Spleen (tissue), 11 donors: ENCODE measurements around the gene ERGIC1. TPM values are rescaled to one million over a fixed set of nuclear protein-coding genes. Genes with fewer than 3 reads are reported as not detected.

ENCODE experiments used
- DNase-seq: peaks from one replicate; pipeline ENCODE4 v3.0.0-alpha.2; 2020
- H3K27ac ChIP-seq, 8 donors: fragments of 200-600 bp; sonication (generic) in 7 of 8; 1 replicate in 4 of 8; 2 replicates in 4 of 8; pipeline versions ENCODE4 v1.5.0 to v1.8.0; 2016 to 2021; ENCODE audit warnings: inconsistent platforms in 4 of 8, mild to moderate bottlenecking in 4 of 8, moderate library complexity in 1 of 8
- H3K27me3 ChIP-seq, 7 donors: fragments of 200-600 bp; sonication (generic) in 6 of 7; replicated peaks in 1 of 7; 1 replicate in 4 of 7; 2 replicates in 3 of 7; pipeline versions ENCODE4 v1.5.0 to v1.8.0; 2016 to 2021; ENCODE audit warnings: inconsistent platforms in 3 of 7, mild to moderate bottlenecking in 1 of 7
- H3K36me3 ChIP-seq, 6 donors: fragments of 200-600 bp; sonication (generic) in 5 of 6; 1 replicate in 4 of 6; 2 replicates in 2 of 6; pipeline versions ENCODE4 v1.5.0 to v1.8.0; 2016 to 2021; ENCODE audit warnings: inconsistent platforms in 2 of 6
- H3K4me1 ChIP-seq, 6 donors: fragments of 200-600 bp; sonication (generic) in 5 of 6; 1 replicate in 3 of 6; 2 replicates in 3 of 6; pipeline versions ENCODE4 v1.5.0 to v1.8.0; 2016 to 2021; ENCODE audit warnings: inconsistent platforms in 3 of 6
- H3K4me3 ChIP-seq, 8 donors: fragments of 200-600 bp; sonication (generic) in 7 of 8; 1 replicate in 4 of 8; 2 replicates in 4 of 8; pipeline versions ENCODE4 v1.5.0 to v1.8.0; 2016 to 2021; ENCODE audit warnings: inconsistent platforms in 4 of 8, mild to moderate bottlenecking in 4 of 8, moderate library complexity in 2 of 8
- H3K9me3 ChIP-seq, 8 donors: fragments of 200-600 bp; sonication (generic) in 7 of 8; 1 replicate in 4 of 8; 2 replicates in 4 of 8; pipeline versions ENCODE4 v1.5.0 to v1.8.0; 2016 to 2021; ENCODE audit warnings: inconsistent platforms in 4 of 8
- CTCF ChIP-seq, 11 experiments: fragments of 200-600 bp in 7 of 11; fragments of 450-650 bp in 4 of 11; sonication (generic) in 4 of 11; IDR thresholded peaks in 8 of 11; conservative IDR thresholded peaks in 3 of 11; 1 replicate in 7 of 11; 2 replicates in 4 of 11; pipeline versions ENCODE4 v1.4.0 to v1.8.0; 2016 to 2021; ENCODE audit warnings: antibody characterized with exemption in 11 of 11, inconsistent platforms in 4 of 11, mild to moderate bottlenecking in 1 of 11
- POLR2A ChIP-seq, 3 donors: fragments of 450-650 bp; IDR thresholded peaks; one replicate each; pipeline ENCODE4 v1.5.1; 2017; ENCODE audit warnings: antibody characterized with exemption in 3 of 3, mild to moderate bottlenecking in 1 of 3
- POLR2AphosphoS5 ChIP-seq, 3 donors: sonication (generic); formaldehyde crosslinking; IDR thresholded peaks; one replicate each; pipeline ENCODE4 v1.5.1; 2017; ENCODE audit warnings: antibody characterized with exemption in 3 of 3
- WGBS, 5 donors: extraction: QIAGEN DNeasy Blood & Tissue Kit in 3 of 5; methylation state at CpG; one replicate each; pipeline versions ENCODE4 v1.1.5 to v1.1.7; 2013 to 2018; 5-methylcytosine and 5-hydroxymethylcytosine counted together
- intact Hi-C: fragments of 100-400 bp; cut with DNase I; formaldehyde crosslinking; loops from one replicate; pipeline ENCODE4 v1.15.0; 2023; ENCODE audit warnings: low total_unique reads
- polyA plus RNA-seq, 3 donors: library from polyadenylated mRNA; stranded (reverse); fragments of 200-250 nt; gene quantifications; one replicate each; pipeline ENCODE4 v1.2.1, GENCODE V29; 2013
- total RNA-seq, 7 donors: library from RNA; depleted of rRNA in 3 of 7; stranded (reverse); fragments of >200 nt in 3 of 7; fragmentation: NEBNext Ultra II Directional in 4 of 7; extraction: Animal tissue kit (Norgen Biotek cat#: 25700) in 4 of 7; gene quantifications; one replicate each; pipeline versions ENCODE4 v1.1.0 to v1.2.1, GENCODE V29; 2016 to 2021
- donor health status: healthy with polysubstance abuse.
- donor health status: DM: no; HTN: no; CAD: no; lungs with moderate emphysema.
- donor health status: DM: no; HTN: no; CAD: no.
- donor health status: Bipolar disorder and iron deficiency.
- donor health status: healthy.
- donor health status: DM: no; HTN: no; CAD: no.
- donor health status: DM: yes; HTN: yes; CAD: no.

The ERGIC1 gene
- total and polyA plus RNA-seq, 10 donors: 36.9 to 166 (median 125) TPM

GRCh38 chr5:172866378-172866777 is 32.3 kb downstream of the ERGIC1 start:
- H3K9me3 ChIP-seq: no peaks in the 10 kb centered on the region
- H3K4me1 ChIP-seq: peaks cover 50 to 96% (median 65%) of the 10 kb centered on the region in 6 donors
- H3K27me3 ChIP-seq: no peaks in the 10 kb centered on the region
- TF ChIP-seq CTCF (IDR thresholded peaks at IDR 0.05 in 8 of 11, conservative IDR thresholded peaks at IDR 0.05 in 3 of 11) (no peak), POLR2A (IDR thresholded peaks at IDR 0.05) (no peak), POLR2AphosphoS5 (IDR thresholded peaks at IDR 0.05) (peak in 2 of 3 donors; percentile 5 to 47)
- peak; percentile 47 for DNase-seq
- H3K27ac ChIP-seq: peak overlapping the region in 4 of 8 donors; percentile 34 to 82 (median 41)
- intact Hi-C loops: no loop called here
- H3K36me3 ChIP-seq: peaks cover 0 to 35% (median 0%) of the 10 kb centered on the region in 6 donors
- 79 to 90% (median 85%) methylated on average over 4 of the region's 4 CpGs for WGBS, 5 donors
- no peak overlapping the region for H3K4me3 ChIP-seq

GRCh38 chr5:172866802-172867748 is 33.0 kb downstream of the ERGIC1 start:
- peak overlapping the region in 4 of 8 donors; percentile 45 to 94 (median 82) for H3K27ac ChIP-seq
- no peaks in the 10 kb centered on the region for H3K27me3 ChIP-seq
- H3K4me1 ChIP-seq: peaks cover 50 to 96% (median 65%) of the 10 kb centered on the region in 6 donors
- peaks cover 0 to 41% (median 0%) of the 10 kb centered on the region in 6 donors for H3K36me3 ChIP-seq
- TF ChIP-seq POLR2A (IDR thresholded peaks at IDR 0.05) (no peak), CTCF (IDR thresholded peaks at IDR 0.05 in 8 of 11, conservative IDR thresholded peaks at IDR 0.05 in 3 of 11) (no peak), POLR2AphosphoS5 (IDR thresholded peaks at IDR 0.05) (no peak)
- no peak overlapping the region for H3K4me3 ChIP-seq
- intact Hi-C loops: no loop called here
- 77 to 83% (median 82%) methylated on average over 9 of the region's 9 CpGs for WGBS, 5 donors
- H3K9me3 ChIP-seq: no peaks in the 10 kb centered on the region
- peak; percentile 66 for DNase-seq

- no peaks in the 10 kb centered on the region for H3K27me3 ChIP-seq
- no peak overlapping the region for H3K4me3 ChIP-seq
- 74 to 82% (median 75%) methylated on average over 11 of the region's 11 CpGs for WGBS, 5 donors
- peaks cover 52 to 96% (median 66%) of the 10 kb centered on the region in 6 donors for H3K4me1 ChIP-seq
- TF ChIP-seq POLR2AphosphoS5 (IDR thresholded peaks at IDR 0.05) (no peak), POLR2A (IDR thresholded peaks at IDR 0.05) (no peak), CTCF (IDR thresholded peaks at IDR 0.05 in 8 of 11, conservative IDR thresholded peaks at IDR 0.05 in 3 of 11) (no peak)
- intact Hi-C loops: no loop called here
- peak overlapping the region in 6 of 8 donors; percentile 82 to 94 (median 83) for H3K27ac ChIP-seq
- peak; percentile 16 for DNase-seq
- H3K36me3 ChIP-seq: peaks cover 0 to 35% (median 0%) of the 10 kb centered on the region in 6 donors
- no peaks in the 10 kb centered on the region for H3K9me3 ChIP-seq
Measured at GRCh38 chr5:172867761-172868435, 33.8 kb downstream of the ERGIC1 start.
